ENCODE measurements around the gene CACNB4. TPM values are rescaled to one million over a fixed set of nuclear protein-coding genes. Genes with fewer than 3 reads are reported as not detected.

The CACNB4 gene
- total and polyA plus RNA-seq, 10 of the 15 experiments (the other 5 are each of a cell fraction or from before 2014, with no cell fraction given): 2.0 to 21.6 (median 9.3) TPM

- Histone ChIP-seq H3K9ac (ENCODE audit: control insufficient read depth, insufficient read depth, low read length) (no peak overlapping the region), H3K9me3 (replicated peaks; ENCODE audit: control insufficient read depth, insufficient read depth, low read length) (no peaks in the 10 kb centered on the region), H3K27me3 (replicated peaks in 1 of 2; ENCODE audit: control insufficient read depth in 2 of 2, insufficient read depth in 2 of 2, low read length in 1 of 2) (peaks cover 0 to 4% of the 10 kb centered on the region in 2 experiments; a peak in 1 of 4 replicates), H3K27ac (ENCODE audit: control insufficient read depth, insufficient read depth) (no peak overlapping the region), H3K4me2 (ENCODE audit: control insufficient read depth, insufficient read depth) (no peak overlapping the region), H4K20me1 (ENCODE audit: control insufficient read depth, insufficient read depth) (no peaks in the 10 kb centered on the region), H3K4me1 (ENCODE audit: control insufficient read depth, insufficient read depth, low read length) (no peaks in the 10 kb centered on the region), H3K36me3 (ENCODE audit: control insufficient read depth in 2 of 2, insufficient read depth in 2 of 2, low read length in 1 of 2) (no peaks in the 10 kb centered on the region), H2AFZ (ENCODE audit: control insufficient read depth, low read depth, low read length) (no peak overlapping the region), H3K4me3 (no peak overlapping the region), H3K79me2 (ENCODE audit: control insufficient read depth, insufficient read depth, low read length) (no peaks in the 10 kb centered on the region)
- FAIRE-seq (no peak), ATAC-seq (no peak), DNase-seq (ENCODE audit: low read depth, low spot score) (no peak)
- TF ChIP-seq BHLHE40 (IDR thresholded peaks at IDR 0.05; ENCODE audit: borderline replicate concordance in 1 of 2, low read depth in 2 of 2, low read length in 1 of 2): no peak
- TF ChIP-seq RELA (IDR thresholded peaks at IDR 0.05; ENCODE audit: borderline replicate concordance, partially characterized antibody): no peak
- intact Hi-C loops (cut with micrococcal nuclease; ENCODE audit: unreplicated experiment): no loop called here
- 22% methylated on average over 2 of the region's 2 CpGs for WGBS (ENCODE audit: insufficient coverage, insufficient replicate concordance, low lambda C conversion rate, missing lambda C conversion rate)
- ChIA-PET POLR2A (no interaction called here), RAD21 (ENCODE audit: unreplicated experiment) (no interaction called here), CTCF (interaction anchor here (0.7 to 8.7 kb wide), 5 partner anchors 13 to 27 kb away, joined by 3 to 81 read pairs (median 7); no protein-coding TSS in a partner anchor), SMC1A (ENCODE audit: uncharacterized antibody, unreplicated experiment) (interaction anchor here (2.3 kb wide), 1 partner anchor 14 kb away, joined by 9 read pairs; no protein-coding TSS in a partner anchor)
- no TSS peak for BruUV-seq (replicated peaks)
- in situ Hi-C loops (cut with MboI): no loop called here
Measured at GRCh38 chr2:152011724-152012123, 87.1 kb downstream of the CACNB4 start.

- no peaks in the 10 kb centered on the region for H4K20me1 ChIP-seq (ENCODE audit: control insufficient read depth, insufficient read depth)
- WGBS (ENCODE audit: insufficient coverage, insufficient replicate concordance, low lambda C conversion rate, missing lambda C conversion rate): 96% methylated on average over 4 of the region's 4 CpGs
- DNase-seq (ENCODE audit: low read depth, low spot score): no peak
- H3K27ac ChIP-seq (ENCODE audit: control insufficient read depth, insufficient read depth): no peak overlapping the region
- intact Hi-C loops (cut with micrococcal nuclease; ENCODE audit: unreplicated experiment) (no loop called here), in situ Hi-C loops (cut with MboI) (no loop called here)
- no peaks in the 10 kb centered on the region for H3K79me2 ChIP-seq (ENCODE audit: control insufficient read depth, insufficient read depth, low read length)
- H2AFZ ChIP-seq (ENCODE audit: control insufficient read depth, low read depth, low read length): no peak overlapping the region
- no TSS peak for BruUV-seq (replicated peaks)
- peaks cover 2% of the 10 kb centered on the region for H3K9me3 ChIP-seq (replicated peaks; ENCODE audit: control insufficient read depth, insufficient read depth, low read length)
- H3K9ac ChIP-seq (ENCODE audit: control insufficient read depth, insufficient read depth, low read length): no peak overlapping the region
- ChIA-PET SMC1A (ENCODE audit: uncharacterized antibody, unreplicated experiment) (no interaction called here), POLR2A (no interaction called here), CTCF (interaction anchor here (0.9 kb wide), 1 partner anchor 20 kb away, joined by 3 read pairs; no protein-coding TSS in a partner anchor), RAD21 (ENCODE audit: unreplicated experiment) (no interaction called here)
- no peak overlapping the region for H3K4me2 ChIP-seq (ENCODE audit: control insufficient read depth, insufficient read depth)
- H3K4me1 ChIP-seq (ENCODE audit: control insufficient read depth, insufficient read depth, low read length): peaks cover 12% of the 10 kb centered on the region
- H3K27me3 ChIP-seq (replicated peaks in 1 of 2; ENCODE audit: control insufficient read depth in 2 of 2, insufficient read depth in 2 of 2, low read length in 1 of 2): peaks cover 0 to 2% of the 10 kb centered on the region in 2 experiments; a peak in 1 of 4 replicates
- no peak for ATAC-seq
- no peak for FAIRE-seq
- no peaks in the 10 kb centered on the region for H3K36me3 ChIP-seq (ENCODE audit: control insufficient read depth in 2 of 2, insufficient read depth in 2 of 2, low read length in 1 of 2)
- no peak overlapping the region for H3K4me3 ChIP-seq
- no peak for TF ChIP-seq ZNF217 (IDR thresholded peaks at IDR 0.05)
- no peak for TF ChIP-seq ESRRA (IDR thresholded peaks at IDR 0.05; ENCODE audit: low read length)
- TF ChIP-seq SMARCA5 (IDR thresholded peaks at IDR 0.05): no peak
- no peak for TF ChIP-seq CBX5 (IDR thresholded peaks at IDR 0.05; ENCODE audit: low read depth)
- no peak for TF ChIP-seq TAF1 (IDR thresholded peaks at IDR 0.05; ENCODE audit: borderline replicate concordance, low read depth, low read length)
- no peak for TF ChIP-seq IRF3 (IDR thresholded peaks at IDR 0.05)
- no peak for TF ChIP-seq ZBTB4 (CRISPR knock-in tag; IDR thresholded peaks at IDR 0.05)
- no peak for TF ChIP-seq ZBTB33 (IDR thresholded peaks at IDR 0.05)
- no peak for TF ChIP-seq SIN3A (IDR thresholded peaks at IDR 0.05; ENCODE audit: low read depth, low read length)
- TF ChIP-seq YBX1 (IDR thresholded peaks at IDR 0.05): no peak
- no peak for TF ChIP-seq TARDBP (IDR thresholded peaks at IDR 0.05; ENCODE audit: borderline replicate concordance)
Measured at GRCh38 chr2:152005607-152006006, 93.2 kb downstream of the CACNB4 start.
